LNCAP (cell line): ENCODE results near the gene GABARAPL1.

ENCODE experiments used
- CTCF ChIP-seq: fragments of 450-650 bp; IDR thresholded peaks from 2 replicates; pipeline ENCODE4 v1.5.1; 2017; ENCODE audit warnings: mild to moderate bottlenecking

Gene GABARAPL1

DNA sequence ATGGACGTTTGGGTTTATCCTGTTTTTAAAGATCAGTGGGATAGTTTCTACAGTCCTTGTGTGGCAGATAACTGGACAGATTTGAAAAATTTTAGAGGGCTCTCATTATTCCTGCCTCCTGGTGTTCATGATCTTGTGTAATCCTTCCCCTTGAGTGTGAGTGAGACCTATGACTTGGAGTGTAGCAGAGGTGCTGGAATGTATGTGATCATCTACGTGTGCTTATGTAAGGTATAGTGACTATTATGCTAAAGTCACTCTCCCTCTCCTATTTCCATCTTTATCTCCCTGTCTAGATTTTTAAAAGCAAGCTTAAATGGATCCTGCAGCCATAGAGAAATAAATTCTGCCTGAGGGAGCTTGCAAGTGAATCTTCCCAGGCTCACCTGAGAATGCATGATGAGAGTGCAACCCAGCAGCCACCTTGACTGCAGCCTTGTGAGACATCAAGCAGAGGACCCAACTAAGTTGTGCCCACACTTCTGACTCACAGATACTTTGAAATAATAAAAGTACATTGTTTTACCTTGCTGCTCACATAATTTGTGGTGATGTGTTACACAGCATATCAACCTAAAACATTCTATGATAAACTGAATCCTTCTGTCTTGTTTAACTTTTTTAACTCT lies 37.6 kb upstream of the GABARAPL1 start:
- no peak for TF ChIP-seq CTCF

- no peak for TF ChIP-seq CTCF
These were observed 36.6 kb upstream of the GABARAPL1 start for GRCh38 chr12:10175846-10176636.

- no peak for TF ChIP-seq CTCF
These were observed 33.9 kb upstream of the GABARAPL1 start, which contains the start of gene TMEM52B for GRCh38 chr12:10178821-10179220. TSS of gene TMEM52B (plus strand) at chr12:10179032. CDS start at chr12:10179575, 543 bp downstream.

- no peak for TF ChIP-seq CTCF
These were observed 32.9 kb upstream of the GABARAPL1 start for GRCh38 chr12:10179776-10180181.

DNA sequence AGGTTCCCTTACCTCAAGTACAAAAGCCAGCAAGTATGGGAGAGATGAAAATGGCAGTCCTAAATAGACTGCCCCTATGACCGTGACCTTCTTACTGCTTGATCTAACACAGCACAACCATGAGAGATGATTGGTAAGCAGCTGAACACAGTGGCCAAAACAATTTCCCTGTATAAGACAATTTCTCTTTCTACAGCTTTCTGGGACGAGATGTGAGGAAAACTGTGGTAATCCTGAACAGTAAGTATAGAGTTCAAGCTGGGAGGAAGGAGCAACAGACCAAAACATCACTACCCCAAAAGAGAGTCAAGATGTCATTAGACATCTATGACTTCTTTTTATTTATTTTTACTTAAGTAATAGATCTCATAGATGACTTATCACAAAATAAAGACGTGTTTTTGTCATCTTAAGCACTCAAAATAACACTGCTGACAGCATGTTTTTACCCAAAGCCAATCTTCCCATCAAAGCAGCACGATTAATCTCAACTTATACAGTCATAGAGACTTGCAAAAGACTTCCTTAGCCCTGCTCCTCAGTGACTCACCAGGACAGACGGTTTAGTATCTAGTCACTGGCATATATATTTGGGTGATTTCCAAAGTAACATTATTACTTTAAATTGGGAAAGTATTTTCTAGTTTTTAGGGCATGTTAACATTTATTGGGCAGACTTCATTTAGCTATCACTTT lies 30.2 kb upstream of the GABARAPL1 start:
- TF ChIP-seq CTCF, result no peak

DNA sequence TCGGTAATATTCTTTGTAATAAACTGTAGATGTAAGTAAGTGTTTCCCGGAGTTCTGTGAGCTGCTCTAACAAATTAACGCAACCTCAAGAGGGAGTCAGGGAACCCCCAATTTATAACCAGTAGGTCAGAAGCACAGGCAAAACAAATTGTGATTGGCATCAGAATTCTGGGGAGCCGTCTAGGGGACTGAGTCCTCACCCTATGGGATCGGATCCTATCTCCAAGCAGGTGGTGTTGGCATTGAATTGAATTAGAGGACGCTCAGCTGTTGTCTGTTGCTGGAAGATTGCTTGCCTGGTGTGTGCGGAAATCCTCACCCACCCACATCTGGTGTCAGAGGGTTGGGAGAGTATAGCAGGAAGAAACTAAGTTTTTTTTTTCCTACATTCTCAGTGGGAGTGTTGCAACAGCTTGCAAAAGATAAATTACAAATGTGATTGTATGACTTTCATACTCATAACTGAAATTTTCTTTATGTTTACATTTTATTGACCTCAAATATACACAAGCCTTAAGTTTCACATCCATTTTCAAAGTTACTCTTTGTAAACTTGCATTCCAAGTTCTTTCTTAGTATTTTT lies 28.3 kb upstream of the GABARAPL1 start:
- no peak for TF ChIP-seq CTCF

DNA sequence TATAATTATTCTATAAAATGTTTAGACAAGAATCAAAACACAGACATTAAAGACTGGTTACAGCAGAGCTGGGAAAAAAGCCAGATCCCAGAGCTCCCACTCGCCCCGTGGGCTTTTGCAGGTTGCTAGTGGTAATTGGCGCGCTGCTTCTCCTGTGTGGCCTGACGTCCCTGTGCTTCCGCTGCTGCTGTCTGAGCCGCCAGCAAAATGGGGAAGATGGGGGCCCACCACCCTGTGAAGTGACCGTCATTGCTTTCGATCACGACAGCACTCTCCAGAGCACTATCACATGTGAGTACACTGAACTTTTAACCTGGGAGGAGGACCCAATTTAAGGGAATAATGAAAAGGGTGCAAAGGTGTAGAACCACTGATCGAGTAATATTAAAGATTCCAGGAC lies 26.4 kb upstream of the GABARAPL1 start:
- no peak for TF ChIP-seq CTCF
